Measurements from ENCODE around the gene NPY4R2.
"Not testable (repeated sequence)": the region's sequence is repeated elsewhere in the genome, so short reads cannot be mapped to it uniquely, and the experiment has no call there.

NPY4R2 gene, protein sequence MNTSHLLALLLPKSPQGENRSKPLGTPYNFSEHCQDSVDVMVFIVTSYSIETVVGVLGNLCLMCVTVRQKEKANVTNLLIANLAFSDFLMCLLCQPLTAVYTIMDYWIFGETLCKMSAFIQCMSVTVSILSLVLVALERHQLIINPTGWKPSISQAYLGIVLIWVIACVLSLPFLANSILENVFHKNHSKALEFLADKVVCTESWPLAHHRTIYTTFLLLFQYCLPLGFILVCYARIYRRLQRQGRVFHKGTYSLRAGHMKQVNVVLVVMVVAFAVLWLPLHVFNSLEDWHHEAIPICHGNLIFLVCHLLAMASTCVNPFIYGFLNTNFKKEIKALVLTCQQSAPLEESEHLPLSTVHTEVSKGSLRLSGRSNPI

DNA sequence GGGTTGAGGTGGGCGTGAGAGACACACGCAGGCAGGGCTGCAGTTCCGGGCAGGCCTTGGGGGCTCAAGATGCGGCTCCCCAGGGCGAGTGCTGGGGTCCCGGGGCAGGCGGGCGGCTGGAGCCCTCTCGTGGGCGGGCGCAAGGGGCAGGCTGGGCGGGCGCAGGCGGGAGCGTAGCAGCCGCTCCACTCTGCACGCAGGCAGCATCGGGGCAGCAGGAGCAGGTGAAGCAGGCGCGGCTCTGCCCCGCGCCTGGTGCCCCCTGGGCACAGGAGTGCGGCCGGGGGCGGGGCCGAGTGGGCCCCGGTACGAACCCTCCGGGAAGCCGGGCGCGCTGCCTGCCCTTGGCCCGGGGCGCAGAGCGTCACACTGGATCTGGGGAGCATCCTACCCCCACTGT is at the start of gene NPY4R2:
NPY4R2 (plus strand) TSS at position 188 of the 400 bp plus-strand sequence. CDS start 3,326 bp downstream, outside the sequence.
- not testable (repeated sequence) for H3K79me2 ChIP-seq (ENCODE audit: control insufficient read depth, insufficient read depth, low read length, unreplicated experiment); H3K4me3 ChIP-seq (ENCODE audit: low read depth, low read length); H3K27me3 ChIP-seq (ENCODE audit: insufficient read depth, low read length); H3K27ac ChIP-seq (ENCODE audit: low read depth, low read length); H2AFZ ChIP-seq (ENCODE audit: low read length, unreplicated experiment); H3K4me1 ChIP-seq (ENCODE audit: control insufficient read depth, insufficient read depth, low read length, unreplicated experiment); H3K36me3 ChIP-seq (ENCODE audit: insufficient read depth, low read length)

DNA sequence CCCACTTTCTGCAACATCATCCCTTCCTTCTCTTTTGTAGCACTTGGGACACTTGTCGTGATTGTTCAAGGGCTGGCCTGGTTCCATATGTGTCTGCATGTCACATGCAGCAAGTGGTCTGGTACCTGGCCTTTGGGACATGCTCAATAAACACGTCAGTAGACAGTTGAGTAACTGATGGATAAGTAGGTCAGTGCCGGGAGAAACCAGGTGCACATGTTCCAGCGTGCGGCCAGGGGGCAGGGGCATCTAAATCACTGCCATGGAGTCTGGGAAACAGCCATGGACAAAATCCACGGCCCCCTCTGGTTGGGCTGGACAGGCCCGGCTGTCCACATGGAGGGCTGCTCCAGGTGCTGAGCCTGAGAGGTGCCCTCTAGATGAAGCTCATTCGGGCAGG is 47.6 kb upstream of the NPY4R2 start:
- H2AFZ ChIP-seq (ENCODE audit: low read length, unreplicated experiment); H3K36me3 ChIP-seq (ENCODE audit: insufficient read depth, low read length); H3K4me3 ChIP-seq (ENCODE audit: low read depth, low read length); H3K27ac ChIP-seq (ENCODE audit: low read depth, low read length); H3K79me2 ChIP-seq (ENCODE audit: control insufficient read depth, insufficient read depth, low read length, unreplicated experiment); H3K27me3 ChIP-seq (ENCODE audit: insufficient read depth, low read length); H3K4me1 ChIP-seq (ENCODE audit: control insufficient read depth, insufficient read depth, low read length, unreplicated experiment): not testable (repeated sequence)

DNA sequence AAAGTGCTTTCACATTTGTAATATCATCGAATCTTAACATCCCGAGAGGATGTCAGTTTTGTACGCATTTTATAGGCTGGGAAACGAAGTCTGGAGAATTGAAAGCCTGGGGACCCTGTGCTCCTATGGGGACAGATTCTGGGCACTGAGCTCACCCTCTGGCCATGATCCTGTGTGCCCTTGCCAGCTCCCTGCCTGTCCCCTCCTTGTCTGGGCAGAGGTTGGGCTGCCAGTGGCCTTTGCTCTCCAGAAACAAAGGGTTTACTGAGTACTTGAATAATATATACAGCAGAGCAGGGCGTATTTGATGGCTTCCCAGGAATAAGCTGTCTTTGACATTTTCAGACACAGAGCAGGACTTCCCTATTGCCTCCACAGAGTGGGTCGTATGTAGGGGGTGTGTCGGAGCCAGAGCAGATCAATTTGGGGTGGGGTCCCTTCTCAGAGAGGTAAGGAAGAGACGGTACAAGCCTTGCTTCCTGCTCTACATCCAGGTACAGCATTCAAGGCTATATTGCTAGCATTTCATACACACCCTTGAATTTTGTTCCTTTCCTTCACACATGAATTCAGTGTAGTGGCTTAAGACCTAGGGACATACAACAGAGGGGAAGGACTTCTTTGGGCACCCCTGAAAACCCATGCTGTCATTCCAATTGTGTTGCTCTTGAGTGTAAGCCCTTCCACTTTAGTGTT is 46.8 kb upstream of the NPY4R2 start:
- not testable (repeated sequence) for H3K27ac ChIP-seq (ENCODE audit: low read depth, low read length); H3K79me2 ChIP-seq (ENCODE audit: control insufficient read depth, insufficient read depth, low read length, unreplicated experiment); H3K4me3 ChIP-seq (ENCODE audit: low read depth, low read length); H2AFZ ChIP-seq (ENCODE audit: low read length, unreplicated experiment); H3K36me3 ChIP-seq (ENCODE audit: insufficient read depth, low read length); H3K27me3 ChIP-seq (ENCODE audit: insufficient read depth, low read length); H3K4me1 ChIP-seq (ENCODE audit: control insufficient read depth, insufficient read depth, low read length, unreplicated experiment)

- not testable (repeated sequence) for H3K79me2 ChIP-seq (ENCODE audit: control insufficient read depth, insufficient read depth, low read length, unreplicated experiment); H3K27me3 ChIP-seq (ENCODE audit: insufficient read depth, low read length); H2AFZ ChIP-seq (ENCODE audit: low read length, unreplicated experiment); H3K36me3 ChIP-seq (ENCODE audit: insufficient read depth, low read length); H3K4me3 ChIP-seq (ENCODE audit: low read depth, low read length); H3K4me1 ChIP-seq (ENCODE audit: control insufficient read depth, insufficient read depth, low read length, unreplicated experiment); H3K27ac ChIP-seq (ENCODE audit: low read depth, low read length)
Measured at GRCh38 chr10:47872236-47872635, 46.2 kb upstream of the NPY4R2 start.

DNA sequence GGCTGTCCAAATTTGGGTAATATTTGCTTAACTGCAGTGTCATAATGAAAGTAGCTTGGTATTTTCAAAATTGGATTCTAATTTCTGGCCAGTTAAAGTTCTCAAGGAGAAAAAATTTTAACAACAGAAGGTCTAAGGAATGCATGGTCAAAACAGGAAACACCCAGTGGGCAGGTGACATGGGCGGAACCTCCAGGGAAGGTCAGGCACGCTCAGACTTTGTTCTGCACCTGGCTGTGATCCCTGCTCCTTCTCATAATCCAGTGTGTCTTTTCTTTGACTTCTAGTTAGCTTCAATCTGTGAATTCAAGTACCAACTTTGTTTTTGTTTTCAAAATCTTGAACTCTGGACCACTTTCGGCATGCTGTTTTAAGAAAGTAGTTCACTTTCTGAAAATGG is 34.2 kb upstream of the NPY4R2 start:
- H3K36me3 ChIP-seq (ENCODE audit: insufficient read depth, low read length); H3K27me3 ChIP-seq (ENCODE audit: insufficient read depth, low read length); H3K79me2 ChIP-seq (ENCODE audit: control insufficient read depth, insufficient read depth, low read length, unreplicated experiment); H2AFZ ChIP-seq (ENCODE audit: low read length, unreplicated experiment); H3K27ac ChIP-seq (ENCODE audit: low read depth, low read length); H3K4me3 ChIP-seq (ENCODE audit: low read depth, low read length); H3K4me1 ChIP-seq (ENCODE audit: control insufficient read depth, insufficient read depth, low read length, unreplicated experiment): not testable (repeated sequence)

GRCh38 chr10:47884934-47885333 is 33.5 kb upstream of the NPY4R2 start:
- not testable (repeated sequence) for H3K79me2 ChIP-seq (ENCODE audit: control insufficient read depth, insufficient read depth, low read length, unreplicated experiment); H3K36me3 ChIP-seq (ENCODE audit: insufficient read depth, low read length); H3K27ac ChIP-seq (ENCODE audit: low read depth, low read length); H3K4me1 ChIP-seq (ENCODE audit: control insufficient read depth, insufficient read depth, low read length, unreplicated experiment); H3K4me3 ChIP-seq (ENCODE audit: low read depth, low read length); H2AFZ ChIP-seq (ENCODE audit: low read length, unreplicated experiment); H3K27me3 ChIP-seq (ENCODE audit: insufficient read depth, low read length)

DNA sequence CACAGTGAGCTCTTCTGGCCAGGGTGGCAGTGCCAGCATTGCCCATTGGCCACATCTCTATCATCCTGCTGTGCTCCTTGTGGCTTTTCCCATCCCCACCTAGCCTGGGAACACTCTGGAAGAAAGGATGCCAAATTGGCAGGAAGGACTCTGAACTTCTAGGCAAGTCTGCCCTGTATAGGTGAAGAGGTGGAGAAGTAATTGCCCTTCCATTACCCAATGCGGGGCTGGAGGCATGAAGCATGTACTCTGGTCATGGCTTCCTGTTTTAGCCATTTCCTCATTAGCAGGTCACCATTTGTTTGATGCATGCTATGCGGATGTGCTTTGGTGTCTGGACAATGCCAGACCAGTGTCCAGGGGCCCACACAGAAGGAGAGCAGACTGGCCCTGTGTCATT is 32.1 kb upstream of the NPY4R2 start:
- not testable (repeated sequence) for H3K4me3 ChIP-seq (ENCODE audit: low read depth, low read length); H3K36me3 ChIP-seq (ENCODE audit: insufficient read depth, low read length); H3K27me3 ChIP-seq (ENCODE audit: insufficient read depth, low read length); H3K79me2 ChIP-seq (ENCODE audit: control insufficient read depth, insufficient read depth, low read length, unreplicated experiment); H3K27ac ChIP-seq (ENCODE audit: low read depth, low read length); H2AFZ ChIP-seq (ENCODE audit: low read length, unreplicated experiment); H3K4me1 ChIP-seq (ENCODE audit: control insufficient read depth, insufficient read depth, low read length, unreplicated experiment)

DNA sequence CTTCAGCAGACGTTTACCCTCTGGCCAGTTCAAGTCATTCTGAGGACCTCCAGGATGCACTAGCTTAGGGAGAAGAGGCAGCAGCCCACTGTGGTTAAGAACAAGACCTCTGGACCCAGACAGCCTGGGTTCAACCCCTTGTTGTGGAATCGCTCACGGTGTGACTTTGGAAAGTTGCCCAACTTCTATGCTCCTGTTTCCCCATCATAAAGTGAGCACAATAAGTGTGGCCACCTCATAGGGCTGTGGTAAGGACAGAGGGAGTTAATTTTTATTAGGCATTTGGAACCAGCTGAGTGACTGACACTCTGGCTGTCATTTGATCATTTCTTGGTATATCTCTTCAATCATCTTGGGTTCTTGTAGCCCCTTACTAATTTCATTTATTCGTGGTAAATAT is 31.6 kb upstream of the NPY4R2 start:
- not testable (repeated sequence) for H3K27me3 ChIP-seq (ENCODE audit: insufficient read depth, low read length); H3K4me1 ChIP-seq (ENCODE audit: control insufficient read depth, insufficient read depth, low read length, unreplicated experiment); H3K79me2 ChIP-seq (ENCODE audit: control insufficient read depth, insufficient read depth, low read length, unreplicated experiment); H3K4me3 ChIP-seq (ENCODE audit: low read depth, low read length); H3K36me3 ChIP-seq (ENCODE audit: insufficient read depth, low read length); H2AFZ ChIP-seq (ENCODE audit: low read length, unreplicated experiment); H3K27ac ChIP-seq (ENCODE audit: low read depth, low read length)

- H3K4me3 ChIP-seq (ENCODE audit: low read depth, low read length); H3K4me1 ChIP-seq (ENCODE audit: control insufficient read depth, insufficient read depth, low read length, unreplicated experiment); H3K27ac ChIP-seq (ENCODE audit: low read depth, low read length); H3K79me2 ChIP-seq (ENCODE audit: control insufficient read depth, insufficient read depth, low read length, unreplicated experiment); H3K27me3 ChIP-seq (ENCODE audit: insufficient read depth, low read length); H3K36me3 ChIP-seq (ENCODE audit: insufficient read depth, low read length); H2AFZ ChIP-seq (ENCODE audit: low read length, unreplicated experiment): not testable (repeated sequence)
Measured at GRCh38 chr10:47890737-47891136, 27.7 kb upstream of the NPY4R2 start.

- H3K79me2 ChIP-seq (ENCODE audit: control insufficient read depth, insufficient read depth, low read length, unreplicated experiment); H3K27ac ChIP-seq (ENCODE audit: low read depth, low read length); H2AFZ ChIP-seq (ENCODE audit: low read length, unreplicated experiment); H3K4me3 ChIP-seq (ENCODE audit: low read depth, low read length); H3K4me1 ChIP-seq (ENCODE audit: control insufficient read depth, insufficient read depth, low read length, unreplicated experiment); H3K27me3 ChIP-seq (ENCODE audit: insufficient read depth, low read length); H3K36me3 ChIP-seq (ENCODE audit: insufficient read depth, low read length): not testable (repeated sequence)
Measured at GRCh38 chr10:47892494-47893261, 25.8 kb upstream of the NPY4R2 start.

- not testable (repeated sequence) for H3K4me1 ChIP-seq (ENCODE audit: control insufficient read depth, insufficient read depth, low read length, unreplicated experiment); H3K27ac ChIP-seq (ENCODE audit: low read depth, low read length); H2AFZ ChIP-seq (ENCODE audit: low read length, unreplicated experiment)
Measured at GRCh38 chr10:47894571-47894970, 23.9 kb upstream of the NPY4R2 start.

More at GRCh38 chr10:47894571-47894970, 23.9 kb upstream of the NPY4R2 start:
- H3K79me2 ChIP-seq (ENCODE audit: control insufficient read depth, insufficient read depth, low read length, unreplicated experiment); H3K27me3 ChIP-seq (ENCODE audit: insufficient read depth, low read length); H3K4me3 ChIP-seq (ENCODE audit: low read depth, low read length); H3K36me3 ChIP-seq (ENCODE audit: insufficient read depth, low read length): not testable (repeated sequence)

Measured in ACC112 (cell line).